A673 (cell line): Measurements from ENCODE around the gene ATRN.

Experiments
- CTCF ChIP-seq: fragments of 300-800, 200-600 bp; sonication (generic); conservative IDR thresholded peaks from 2 replicates; pipeline ENCODE4 v1.5.1; 2017; ENCODE audit warnings: low read depth, mild to moderate bottlenecking, antibody characterized with exemption, low read length, moderate library complexity, mixed read lengths
- EZH2 ChIP-seq: fragments of 200-600 bp; sonication (generic); IDR thresholded peaks from 2 replicates; pipeline ENCODE4 v1.6.1; 2017; ENCODE audit warnings: borderline replicate concordance, low read depth, mild to moderate bottlenecking, mixed read lengths, antibody characterized with exemption, low read length; ENCODE audit not compliant: poor library complexity, severe bottlenecking

- TF ChIP-seq CTCF = no peak
- no peak for TF ChIP-seq EZH2
Observed at GRCh38 chr20:3645309-3646066, 174.7 kb downstream of the ATRN start.
